GM23338 (cell line): ENCODE measurements around the gene RPLP2. TPM values are rescaled to one million over a fixed set of nuclear protein-coding genes. Genes with fewer than 3 reads are reported as not detected.

Source experiments
- ATAC-seq: fragments of 200-7000 bp; cut with Tn5 transposase; 3 replicates; pipeline ENCODE4 v1.9.1; 2020
- DNase-seq: peaks from one replicate; pipeline ENCODE4 v3.0.0-alpha.2; 2015; ENCODE audit warnings: low spot score
- H2AFZ ChIP-seq: fragments of 200-600 bp; sonication (generic); 2 replicates; pipeline ENCODE4 v1.8.0; 2016; ENCODE audit warnings: antibody characterized with exemption, mild to moderate bottlenecking, moderate library complexity
- H3F3A ChIP-seq: fragments of 200-600 bp; sonication (generic); replicated peaks from 2 replicates; pipeline ENCODE4 v1.8.0; 2017; ENCODE audit warnings: antibody characterized with exemption, mixed run types, low read depth
- H3K27ac ChIP-seq: fragments of 200-600 bp; sonication (generic); 2 replicates; pipeline ENCODE4 v1.6.1; 2016; ENCODE audit warnings: low read depth
- H3K27me3 ChIP-seq: fragments of 200-600 bp; sonication (generic); 2 replicates; pipeline ENCODE4 v1.8.0; 2016; ENCODE audit warnings: mild to moderate bottlenecking, mixed run types, moderate library complexity; ENCODE audit not compliant: insufficient read depth
- H3K36me3 ChIP-seq: fragments of 200-600 bp; sonication (generic); 2 replicates; pipeline ENCODE4 v1.8.0; 2016; ENCODE audit warnings: mild to moderate bottlenecking; ENCODE audit not compliant: insufficient read depth
- H3K4me1 ChIP-seq: fragments of 200-600 bp; sonication (generic); 2 replicates; pipeline ENCODE4 v1.8.0; 2016; ENCODE audit warnings: mild to moderate bottlenecking, moderate library complexity; ENCODE audit not compliant: insufficient read depth
- H3K4me2 ChIP-seq: fragments of 200-600 bp; sonication (generic); 2 replicates; pipeline ENCODE4 v1.7.1; 2017; ENCODE audit warnings: mixed run types
- H3K4me3 ChIP-seq: fragments of 200-600 bp; sonication (generic); 2 replicates; pipeline ENCODE4 v1.6.1; 2016; ENCODE audit warnings: mixed run types
- H3K79me2 ChIP-seq: fragments of 200-600 bp; sonication (generic); replicated peaks from 2 replicates; pipeline ENCODE4 v1.8.0; 2017; ENCODE audit warnings: mild to moderate bottlenecking; ENCODE audit not compliant: insufficient read depth
- H3K9me2 ChIP-seq: fragments of 200-600 bp; sonication (generic); 2 replicates; pipeline ENCODE4 v1.8.0; 2017; ENCODE audit not compliant: insufficient read depth
- H4K20me1 ChIP-seq: fragments of 200-600 bp; sonication (generic); replicated peaks from 2 replicates; pipeline ENCODE4 v1.8.0; 2017; ENCODE audit warnings: mild to moderate bottlenecking; ENCODE audit not compliant: insufficient read depth
- H3K27ac Mint-ChIP-seq: 2 replicates; pipeline ENCODE4 v1.8.0; 2020; ENCODE audit warnings: inconsistent platforms, mild to moderate bottlenecking, moderate library complexity, mixed read lengths
- H3K27me3 Mint-ChIP-seq: 3 replicates; pipeline ENCODE4 v1.8.0; 2022; ENCODE audit warnings: low read depth, mild to moderate bottlenecking, moderate library complexity, mixed read lengths, inconsistent platforms; ENCODE audit not compliant: insufficient read depth, poor library complexity
- H3K36me3 Mint-ChIP-seq: 3 replicates; pipeline ENCODE4 v1.8.0; 2021; ENCODE audit warnings: low read depth, mild to moderate bottlenecking, inconsistent platforms, moderate library complexity, mixed read lengths
- H3K4me1 Mint-ChIP-seq: 3 replicates; pipeline ENCODE4 v1.8.0; 2020; ENCODE audit warnings: mild to moderate bottlenecking, inconsistent platforms, mixed read lengths
- H3K4me3 Mint-ChIP-seq: 3 replicates; pipeline ENCODE4 v1.8.0; 2021; ENCODE audit warnings: moderate library complexity, mild to moderate bottlenecking, inconsistent platforms, mixed read lengths
- H3K9me3 Mint-ChIP-seq: 3 replicates; pipeline ENCODE4 v1.8.0; 2020; ENCODE audit warnings: moderate library complexity, mild to moderate bottlenecking, inconsistent platforms, mixed read lengths
- CREB1 ChIP-seq: fragments of 250-450 bp; sonication (Bioruptor Pico); IDR thresholded peaks from 2 replicates; pipeline ENCODE4 v1.5.0; 2020; ENCODE audit warnings: low read depth, mild to moderate bottlenecking, moderate library complexity
- EZH2 ChIP-seq: fragments of 200-600 bp; sonication (generic); IDR thresholded peaks from one replicate; pipeline ENCODE4 v1.8.0; 2017; ENCODE audit warnings: antibody characterized with exemption, mild to moderate bottlenecking, low read depth; ENCODE audit not compliant: unreplicated experiment
- JUNB ChIP-seq: IDR thresholded peaks from one replicate; pipeline ENCODE4 v1.6.1; 2016; ENCODE audit warnings: antibody characterized with exemption; ENCODE audit not compliant: unreplicated experiment
- NANOG ChIP-seq: IDR thresholded peaks from 2 replicates; pipeline ENCODE4 v1.6.1; 2016; ENCODE audit warnings: antibody characterized with exemption, borderline replicate concordance
- POLR2AphosphoS5 ChIP-seq: IDR thresholded peaks from 2 replicates; pipeline ENCODE4 v1.6.1; 2016; ENCODE audit warnings: antibody characterized with exemption, low read depth
- STAT1 ChIP-seq: IDR thresholded peaks from one replicate; pipeline ENCODE4 v1.6.1; 2016; ENCODE audit warnings: antibody characterized with exemption; ENCODE audit not compliant: unreplicated experiment
- ZNF114 ChIP-seq: fragments of 250-450 bp; sonication (Bioruptor Pico); IDR thresholded peaks from 2 replicates; pipeline ENCODE4 v1.5.0; 2020; ENCODE audit warnings: mild to moderate bottlenecking, moderate library complexity
- ZNF331 ChIP-seq: fragments of 250-450 bp; sonication (Bioruptor Pico); IDR thresholded peaks from 2 replicates; pipeline ENCODE4 v1.5.0; 2020; ENCODE audit warnings: low read depth, mild to moderate bottlenecking, moderate library complexity
- polyA plus RNA-seq: library from polyadenylated mRNA; unstranded; fragments of >200 nt; fragmentation: Nextera tagmentation; extraction: Ambion mirVana; gene quantifications from 2 replicates; pipeline ENCODE4 v1.2.1, GENCODE V29; 2016
- total RNA-seq: library from RNA; depleted of rRNA; stranded (reverse); fragments of >200 nt; shearing (Covaris generic); gene quantifications from 2 replicates; pipeline ENCODE4 v1.2.3, GENCODE V29; 2014
- TF ChIP-seq, protein P1 (sequence below): IDR thresholded peaks from 2 replicates; pipeline ENCODE4 v1.6.1; 2016; ENCODE audit warnings: antibody characterized with exemption
- TF ChIP-seq, protein P2 (sequence below), 2 experiments: fragments of 200-600 bp in 1 of 2; sonication (generic) in 1 of 2; conservative IDR thresholded peaks; 2 replicates each; pipeline versions ENCODE4 v1.5.1 to v1.6.1; 2016 to 2017; ENCODE audit warnings: antibody characterized with exemption in 2 of 2, low read depth in 2 of 2, mild to moderate bottlenecking in 2 of 2, moderate library complexity in 1 of 2
- TF ChIP-seq, protein P3 (sequence below): fragments of 250-450 bp; sonication (Bioruptor Pico); IDR thresholded peaks from 2 replicates; pipeline ENCODE4 v1.5.0; 2020; ENCODE audit warnings: mild to moderate bottlenecking, moderate library complexity

The RPLP2 gene
- total and polyA plus RNA-seq, 2 experiments from 2014 or later, result 518 to 1,782 TPM

DNA sequence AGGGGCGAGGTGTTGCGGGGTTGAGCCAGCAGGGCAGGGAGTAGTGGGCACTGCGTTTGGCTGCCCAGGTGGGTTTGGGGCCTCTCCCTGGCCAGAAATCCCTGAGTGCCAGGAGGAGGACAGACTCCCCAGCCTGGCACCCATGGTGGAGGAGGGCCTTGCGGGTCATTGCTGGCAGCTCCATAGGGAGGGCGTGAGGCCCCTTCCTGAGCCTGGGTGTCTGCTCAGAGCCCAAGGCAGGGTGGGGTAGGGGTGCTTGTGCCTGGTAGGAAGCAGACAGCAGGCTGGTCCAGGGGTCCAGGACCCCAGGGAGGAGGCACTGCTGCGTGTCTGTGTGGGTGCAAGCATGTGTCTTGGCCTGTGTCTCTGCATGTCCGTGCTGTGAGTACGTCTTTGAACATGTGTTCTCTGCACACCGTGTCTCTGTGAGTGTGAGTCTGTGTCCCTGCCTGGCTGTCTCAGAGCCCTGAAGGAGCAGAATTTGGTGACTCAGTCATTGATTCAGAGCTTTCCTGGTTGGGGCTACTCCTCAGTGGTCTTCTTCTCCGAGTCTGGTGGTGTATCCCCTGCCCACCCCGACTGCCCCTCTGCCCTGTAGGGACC, 36.8 kb downstream of the RPLP2 start:
- no peaks in the 10 kb centered on the region for H3K36me3 ChIP-seq
- H3K4me2 ChIP-seq, result no peak overlapping the region
- H3K4me1 ChIP-seq, result peaks cover 31% of the 10 kb centered on the region
- H3K27me3 Mint-ChIP-seq, result peaks cover 18% of the 10 kb centered on the region
- ATAC-seq (no peak), DNase-seq (no peak)
- no peaks in the 10 kb centered on the region for H3K9me2 ChIP-seq
- peaks cover 7% of the 10 kb centered on the region for H3K79me2 ChIP-seq
- H3K4me3 Mint-ChIP-seq, result peak overlapping the region; percentile 22; the same call in 1 of the 3 replicates
- no peaks in the 10 kb centered on the region for H3K9me3 Mint-ChIP-seq
- H3K4me1 Mint-ChIP-seq, result peaks cover 20% of the 10 kb centered on the region
- no peaks in the 10 kb centered on the region for H3K27me3 ChIP-seq
- H3F3A ChIP-seq, result 0 out of 2 replicates have a peak, but pooled peaks cover 5% of the 10 kb centered on the region
- peaks cover 14% of the 10 kb centered on the region; the same call in 1 of the 2 replicates for H4K20me1 ChIP-seq
- H3K27ac Mint-ChIP-seq, result no peak overlapping the region
- no peaks in the 10 kb centered on the region for H3K36me3 Mint-ChIP-seq
- H2AFZ ChIP-seq, result no peak overlapping the region
- no peak overlapping the region for H3K27ac ChIP-seq
- TF ChIP-seq STAT1 (no peak), POLR2AphosphoS5 (no peak), EZH2 (no peak), ZNF114 (CRISPR knock-in tag) (no peak), NANOG (no peak), CREB1 (CRISPR knock-in tag) (no peak), JUNB (no peak)
- TF ChIP-seq, protein P1, sequence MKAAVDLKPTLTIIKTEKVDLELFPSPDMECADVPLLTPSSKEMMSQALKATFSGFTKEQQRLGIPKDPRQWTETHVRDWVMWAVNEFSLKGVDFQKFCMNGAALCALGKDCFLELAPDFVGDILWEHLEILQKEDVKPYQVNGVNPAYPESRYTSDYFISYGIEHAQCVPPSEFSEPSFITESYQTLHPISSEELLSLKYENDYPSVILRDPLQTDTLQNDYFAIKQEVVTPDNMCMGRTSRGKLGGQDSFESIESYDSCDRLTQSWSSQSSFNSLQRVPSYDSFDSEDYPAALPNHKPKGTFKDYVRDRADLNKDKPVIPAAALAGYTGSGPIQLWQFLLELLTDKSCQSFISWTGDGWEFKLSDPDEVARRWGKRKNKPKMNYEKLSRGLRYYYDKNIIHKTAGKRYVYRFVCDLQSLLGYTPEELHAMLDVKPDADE, result no peak
- TF ChIP-seq, protein P2, sequence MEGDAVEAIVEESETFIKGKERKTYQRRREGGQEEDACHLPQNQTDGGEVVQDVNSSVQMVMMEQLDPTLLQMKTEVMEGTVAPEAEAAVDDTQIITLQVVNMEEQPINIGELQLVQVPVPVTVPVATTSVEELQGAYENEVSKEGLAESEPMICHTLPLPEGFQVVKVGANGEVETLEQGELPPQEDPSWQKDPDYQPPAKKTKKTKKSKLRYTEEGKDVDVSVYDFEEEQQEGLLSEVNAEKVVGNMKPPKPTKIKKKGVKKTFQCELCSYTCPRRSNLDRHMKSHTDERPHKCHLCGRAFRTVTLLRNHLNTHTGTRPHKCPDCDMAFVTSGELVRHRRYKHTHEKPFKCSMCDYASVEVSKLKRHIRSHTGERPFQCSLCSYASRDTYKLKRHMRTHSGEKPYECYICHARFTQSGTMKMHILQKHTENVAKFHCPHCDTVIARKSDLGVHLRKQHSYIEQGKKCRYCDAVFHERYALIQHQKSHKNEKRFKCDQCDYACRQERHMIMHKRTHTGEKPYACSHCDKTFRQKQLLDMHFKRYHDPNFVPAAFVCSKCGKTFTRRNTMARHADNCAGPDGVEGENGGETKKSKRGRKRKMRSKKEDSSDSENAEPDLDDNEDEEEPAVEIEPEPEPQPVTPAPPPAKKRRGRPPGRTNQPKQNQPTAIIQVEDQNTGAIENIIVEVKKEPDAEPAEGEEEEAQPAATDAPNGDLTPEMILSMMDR (conservative IDR thresholded peaks at IDR 0.05; ENCODE audit: low read depth in 2 of 2), result no peak
- no peak overlapping the region for H3K4me3 ChIP-seq

DNA sequence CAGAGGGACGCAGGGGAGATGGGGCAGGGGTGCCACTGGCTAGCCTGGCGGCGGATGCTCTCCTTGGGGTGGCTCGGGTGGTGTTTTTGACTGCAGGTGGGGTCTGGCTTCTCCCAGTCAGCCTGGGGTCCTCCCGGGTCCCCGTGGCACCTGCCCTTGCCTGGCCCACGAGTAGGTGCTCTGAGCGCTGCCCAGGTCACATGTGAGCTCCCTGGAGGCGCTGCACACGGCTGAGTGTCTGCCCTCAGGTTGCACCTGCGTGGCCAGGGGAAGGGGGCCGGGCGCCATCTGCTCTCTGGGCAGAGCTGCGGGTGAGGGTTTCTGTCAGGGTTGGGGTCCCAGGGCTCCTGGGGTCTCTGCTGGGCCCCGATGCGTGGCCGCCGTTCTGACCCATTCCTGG, 38.1 kb downstream of the RPLP2 start:
- peaks cover 20% of the 10 kb centered on the region for H3K27me3 Mint-ChIP-seq
- no peak overlapping the region for H3K27ac Mint-ChIP-seq
- H3K4me1 Mint-ChIP-seq, result peaks cover 28% of the 10 kb centered on the region
- DNase-seq, result no peak
- H3K36me3 Mint-ChIP-seq, result no peaks in the 10 kb centered on the region
- Histone ChIP-seq H3K79me2 (0 out of 2 replicates have a peak, but pooled peaks cover 3% of the 10 kb centered on the region), H4K20me1 (peaks cover 17% of the 10 kb centered on the region), H3K4me2 (no peak overlapping the region), H3K4me1 (peaks cover 31% of the 10 kb centered on the region), H3K9me2 (no peaks in the 10 kb centered on the region), H2AFZ (no peak overlapping the region), H3K4me3 (no peak overlapping the region), H3K27ac (no peak overlapping the region), H3F3A (0 out of 2 replicates have a peak, but pooled peaks cover 5% of the 10 kb centered on the region), H3K27me3 (no peaks in the 10 kb centered on the region), H3K36me3 (no peaks in the 10 kb centered on the region)
- ATAC-seq, result no peak
- no peaks in the 10 kb centered on the region for H3K9me3 Mint-ChIP-seq
- no peak overlapping the region for H3K4me3 Mint-ChIP-seq
- TF ChIP-seq, protein P3, sequence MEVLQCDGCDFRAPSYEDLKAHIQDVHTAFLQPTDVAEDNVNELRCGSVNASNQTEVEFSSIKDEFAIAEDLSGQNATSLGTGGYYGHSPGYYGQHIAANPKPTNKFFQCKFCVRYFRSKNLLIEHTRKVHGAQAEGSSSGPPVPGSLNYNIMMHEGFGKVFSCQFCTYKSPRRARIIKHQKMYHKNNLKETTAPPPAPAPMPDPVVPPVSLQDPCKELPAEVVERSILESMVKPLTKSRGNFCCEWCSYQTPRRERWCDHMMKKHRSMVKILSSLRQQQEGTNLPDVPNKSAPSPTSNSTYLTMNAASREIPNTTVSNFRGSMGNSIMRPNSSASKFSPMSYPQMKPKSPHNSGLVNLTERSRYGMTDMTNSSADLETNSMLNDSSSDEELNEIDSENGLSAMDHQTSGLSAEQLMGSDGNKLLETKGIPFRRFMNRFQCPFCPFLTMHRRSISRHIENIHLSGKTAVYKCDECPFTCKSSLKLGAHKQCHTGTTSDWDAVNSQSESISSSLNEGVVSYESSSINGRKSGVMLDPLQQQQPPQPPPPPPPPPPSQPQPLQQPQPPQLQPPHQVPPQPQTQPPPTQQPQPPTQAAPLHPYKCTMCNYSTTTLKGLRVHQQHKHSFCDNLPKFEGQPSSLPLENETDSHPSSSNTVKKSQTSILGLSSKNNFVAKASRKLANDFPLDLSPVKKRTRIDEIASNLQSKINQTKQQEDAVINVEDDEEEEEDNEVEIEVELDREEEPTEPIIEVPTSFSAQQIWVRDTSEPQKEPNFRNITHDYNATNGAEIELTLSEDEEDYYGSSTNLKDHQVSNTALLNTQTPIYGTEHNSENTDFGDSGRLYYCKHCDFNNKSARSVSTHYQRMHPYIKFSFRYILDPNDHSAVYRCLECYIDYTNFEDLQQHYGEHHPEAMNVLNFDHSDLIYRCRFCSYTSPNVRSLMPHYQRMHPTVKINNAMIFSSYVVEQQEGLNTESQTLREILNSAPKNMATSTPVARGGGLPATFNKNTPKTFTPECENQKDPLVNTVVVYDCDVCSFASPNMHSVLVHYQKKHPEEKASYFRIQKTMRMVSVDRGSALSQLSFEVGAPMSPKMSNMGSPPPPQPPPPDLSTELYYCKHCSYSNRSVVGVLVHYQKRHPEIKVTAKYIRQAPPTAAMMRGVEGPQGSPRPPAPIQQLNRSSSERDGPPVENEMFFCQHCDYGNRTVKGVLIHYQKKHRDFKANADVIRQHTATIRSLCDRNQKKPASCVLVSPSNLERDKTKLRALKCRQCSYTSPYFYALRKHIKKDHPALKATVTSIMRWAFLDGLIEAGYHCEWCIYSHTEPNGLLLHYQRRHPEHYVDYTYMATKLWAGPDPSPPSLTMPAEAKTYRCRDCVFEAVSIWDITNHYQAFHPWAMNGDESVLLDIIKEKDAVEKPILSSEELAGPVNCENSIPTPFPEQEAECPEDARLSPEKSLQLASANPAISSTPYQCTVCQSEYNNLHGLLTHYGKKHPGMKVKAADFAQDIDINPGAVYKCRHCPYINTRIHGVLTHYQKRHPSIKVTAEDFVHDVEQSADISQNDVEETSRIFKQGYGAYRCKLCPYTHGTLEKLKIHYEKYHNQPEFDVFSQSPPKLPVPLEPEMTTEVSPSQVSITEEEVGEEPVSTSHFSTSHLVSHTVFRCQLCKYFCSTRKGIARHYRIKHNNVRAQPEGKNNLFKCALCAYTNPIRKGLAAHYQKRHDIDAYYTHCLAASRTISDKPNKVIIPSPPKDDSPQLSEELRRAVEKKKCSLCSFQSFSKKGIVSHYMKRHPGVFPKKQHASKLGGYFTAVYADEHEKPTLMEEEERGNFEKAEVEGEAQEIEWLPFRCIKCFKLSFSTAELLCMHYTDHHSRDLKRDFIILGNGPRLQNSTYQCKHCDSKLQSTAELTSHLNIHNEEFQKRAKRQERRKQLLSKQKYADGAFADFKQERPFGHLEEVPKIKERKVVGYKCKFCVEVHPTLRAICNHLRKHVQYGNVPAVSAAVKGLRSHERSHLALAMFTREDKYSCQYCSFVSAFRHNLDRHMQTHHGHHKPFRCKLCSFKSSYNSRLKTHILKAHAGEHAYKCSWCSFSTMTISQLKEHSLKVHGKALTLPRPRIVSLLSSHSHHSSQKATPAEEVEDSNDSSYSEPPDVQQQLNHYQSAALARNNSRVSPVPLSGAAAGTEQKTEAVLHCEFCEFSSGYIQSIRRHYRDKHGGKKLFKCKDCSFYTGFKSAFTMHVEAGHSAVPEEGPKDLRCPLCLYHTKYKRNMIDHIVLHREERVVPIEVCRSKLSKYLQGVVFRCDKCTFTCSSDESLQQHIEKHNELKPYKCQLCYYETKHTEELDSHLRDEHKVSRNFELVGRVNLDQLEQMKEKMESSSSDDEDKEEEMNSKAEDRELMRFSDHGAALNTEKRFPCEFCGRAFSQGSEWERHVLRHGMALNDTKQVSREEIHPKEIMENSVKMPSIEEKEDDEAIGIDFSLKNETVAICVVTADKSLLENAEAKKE (CRISPR knock-in tag), result no peak
- TF ChIP-seq ZNF331 (CRISPR knock-in tag), result no peak
- TF ChIP-seq, protein P2 (conservative IDR thresholded peaks at IDR 0.05; ENCODE audit: low read depth in 2 of 2), result no peak
